Measurements from ENCODE around the gene DHX29.

DNA sequence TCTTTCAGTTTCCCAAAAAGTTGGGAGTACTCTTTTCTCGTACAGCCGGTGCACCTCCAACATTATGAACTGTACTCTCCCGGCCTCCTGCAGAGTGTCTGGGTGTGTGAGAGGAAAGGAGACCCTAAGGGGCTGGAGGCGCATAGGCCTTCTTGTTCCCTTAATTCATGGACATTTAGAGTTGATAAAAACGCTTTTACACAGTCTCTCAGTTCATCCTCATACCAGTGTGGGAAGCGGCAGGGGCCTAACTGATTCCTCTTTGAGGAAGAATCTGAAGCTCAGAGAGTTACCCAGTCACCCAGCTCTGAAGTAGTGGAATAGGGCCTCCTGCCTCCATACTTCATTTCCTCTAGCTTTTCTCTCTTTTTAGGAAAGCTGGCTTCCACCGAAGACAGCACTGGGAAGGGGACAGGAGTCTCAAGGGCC lies 83.7 kb downstream of the DHX29 start:
- no peak for TF ChIP-seq POLR2A (IDR thresholded peaks at IDR 0.05; ENCODE audit: low read depth, low read length)
- no peak for TF ChIP-seq TAF1 (IDR thresholded peaks at IDR 0.05; ENCODE audit: low read depth, low read length)

Data from GM12891 (cell line).